Measurements from ENCODE around the gene TRIO.

GRCh38 chr5:14395411-14395810 lies 252.3 kb downstream of the TRIO start:
- TF ChIP-seq CTCF (IDR thresholded peaks at IDR 0.05; ENCODE audit: insufficient read depth, low read length, poor library complexity, severe bottlenecking) (no peak), EZH2phosphoT487 (conservative IDR thresholded peaks at IDR 0.05; ENCODE audit: low read length) (no peak)
